ENCODE results near the gene EFCAB5.
"Not testable (repeated sequence)": the region's sequence is repeated elsewhere in the genome, so short reads cannot be mapped to it uniquely, and the experiment has no call there.

The EFCAB5 gene

DNA sequence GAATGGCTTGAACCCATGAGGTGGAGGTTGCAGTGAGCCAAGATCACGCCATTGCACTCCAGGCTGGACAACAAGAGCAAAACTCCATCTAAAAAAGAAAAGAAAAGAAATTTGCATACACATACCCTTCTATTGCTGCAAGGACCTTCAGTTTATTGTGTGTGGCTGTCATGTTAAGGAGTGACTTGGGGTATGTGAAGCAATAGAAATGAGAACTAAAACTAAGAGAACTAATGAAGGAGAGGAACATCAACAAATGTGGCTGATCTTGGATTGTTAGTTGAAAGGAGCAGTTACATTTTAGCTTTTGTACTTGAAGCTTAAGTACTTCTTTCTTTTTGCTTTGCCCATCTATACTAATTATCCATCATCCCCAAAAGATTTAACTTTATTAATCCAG, 162.5 kb downstream of the EFCAB5 start:
- no peak for DNase-seq

GRCh38 chr17:30104575-30105339, 163.3 kb downstream of the EFCAB5 start:
- DNase-seq: peak; percentile 59 to 67

DNA sequence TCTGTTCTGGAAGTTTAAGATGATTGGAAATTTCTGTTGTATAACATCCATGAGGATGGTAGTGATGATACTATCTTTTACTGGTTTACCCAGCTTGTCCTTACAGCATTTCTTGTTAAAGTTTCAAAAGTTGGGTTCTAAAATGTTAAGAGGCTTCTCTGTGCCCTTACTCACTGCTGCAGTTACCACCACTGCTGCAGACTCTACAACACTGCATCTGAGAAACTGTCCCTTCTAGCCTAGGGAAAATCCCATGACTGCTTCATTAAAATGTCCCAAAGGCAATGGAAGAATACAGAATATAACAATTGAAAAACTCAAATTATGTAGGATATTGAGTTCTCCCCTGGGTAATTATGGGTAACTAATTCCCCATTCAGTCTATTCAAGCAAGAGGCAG, 171.4 kb downstream of the EFCAB5 start:
- DNase-seq: no peak

DNA sequence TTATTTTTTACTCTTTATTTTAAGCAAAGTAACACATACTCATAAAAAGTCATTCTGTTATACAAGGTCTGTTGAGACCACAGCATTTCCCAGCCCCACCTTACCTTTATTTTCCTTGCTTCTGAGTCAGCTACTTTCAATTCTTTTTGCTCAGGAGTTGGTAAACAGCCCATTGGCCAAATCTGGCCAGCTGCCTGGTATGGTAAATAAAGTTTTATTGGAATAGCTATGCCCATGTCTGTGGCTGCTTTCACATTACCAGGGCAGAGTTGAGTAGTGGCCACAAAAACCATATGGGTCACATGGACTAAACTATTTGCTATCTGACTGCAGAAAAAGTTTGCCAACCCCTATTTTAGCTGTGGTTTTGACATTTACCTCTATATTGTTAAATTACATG, 171.8 kb downstream of the EFCAB5 start:
- no peak for DNase-seq

DNA sequence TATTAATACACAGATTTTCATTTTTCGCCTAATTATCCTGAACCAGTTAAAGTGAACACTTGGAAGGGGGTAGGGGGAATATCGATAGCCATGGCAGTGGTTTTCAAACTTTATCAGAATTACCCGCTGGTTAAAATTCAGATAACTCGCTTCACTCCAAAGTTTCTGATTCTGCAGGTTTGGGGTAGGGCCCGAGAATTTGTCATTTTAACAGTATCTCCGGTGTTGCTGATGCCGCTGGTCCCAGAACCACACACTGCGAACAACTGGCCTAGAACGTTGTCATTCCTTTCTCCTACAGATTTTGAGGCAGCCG, 174.9 kb downstream of the EFCAB5 start:
- DNase-seq: no peak

- DNase-seq: peak; percentile 91 to 94
Observed at GRCh38 chr17:30116661-30117551, 175.5 kb downstream of the EFCAB5 start, which contains the start of gene NSRP1. NSRP1 (plus strand) TSS chr17:30116816; CDS start chr17:30116844, 28 bp downstream.

DNA sequence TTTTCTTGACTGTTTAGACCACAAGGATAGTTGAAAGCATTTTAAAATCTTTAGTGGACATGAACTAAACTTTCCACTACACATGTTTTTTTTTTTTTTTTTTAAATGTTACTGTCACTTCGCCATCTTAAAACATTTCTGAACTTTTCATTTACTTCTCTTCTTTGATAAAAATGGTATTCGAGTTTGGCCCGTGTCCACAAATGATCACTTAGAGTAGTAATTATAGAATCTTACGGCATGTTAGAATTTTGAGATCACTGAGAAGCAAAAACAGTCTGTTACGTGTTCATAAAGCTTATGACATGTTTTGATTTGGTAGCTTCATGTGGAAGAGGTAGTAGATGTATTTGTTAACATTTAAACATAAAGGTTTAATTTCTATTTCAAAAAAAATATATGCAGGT, 176.2 kb downstream of the EFCAB5 start:
- no peak for DNase-seq

- DNase-seq: not testable (repeated sequence)
Observed at GRCh38 chr17:30118635-30119034, 177.2 kb downstream of the EFCAB5 start.

DNA sequence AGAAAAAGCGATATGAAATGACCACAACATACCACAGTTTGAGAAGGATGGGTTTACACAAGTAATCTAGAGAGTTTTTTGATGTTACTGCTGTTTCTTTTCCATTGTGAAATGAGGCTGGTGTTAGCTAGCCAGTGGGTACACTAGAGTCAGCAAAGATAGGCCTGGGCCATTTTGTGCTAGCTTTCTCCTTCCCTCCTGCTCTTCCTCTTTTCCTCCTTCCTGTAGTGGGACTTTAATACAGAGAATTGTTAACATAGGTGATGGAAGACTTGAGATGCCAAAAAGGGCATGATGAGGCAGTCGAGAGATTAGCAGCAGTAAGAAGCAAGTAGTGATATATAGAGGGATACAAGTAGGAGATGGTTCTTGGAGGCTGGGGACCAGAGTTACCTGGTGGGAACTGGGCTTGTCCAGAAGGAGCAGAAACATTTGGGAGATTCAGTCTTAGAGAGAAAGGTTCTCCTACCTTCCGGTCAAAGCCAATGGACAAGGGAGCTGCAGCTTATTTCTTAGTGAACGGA, 182.9 kb downstream of the EFCAB5 start:
- DNase-seq: no peak

DNA sequence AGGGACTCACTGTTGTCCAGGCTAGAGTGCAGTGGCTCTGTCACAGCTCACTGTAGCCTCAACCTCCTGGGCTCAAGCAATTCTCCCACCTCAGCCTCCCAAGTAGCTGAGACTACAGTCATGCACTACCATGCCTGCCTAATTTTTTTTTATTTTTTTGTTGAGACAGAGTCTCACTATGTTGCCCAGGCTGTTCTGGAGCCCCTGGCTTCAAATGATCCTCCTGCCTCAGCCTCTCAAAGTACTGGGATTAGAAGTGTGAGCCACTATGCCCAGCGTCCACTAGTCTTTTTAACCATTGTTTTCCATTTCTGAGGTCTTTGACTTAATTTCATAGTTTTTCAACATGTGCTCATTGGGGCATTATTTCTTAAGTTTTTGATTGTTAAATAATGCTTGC, 188.7 kb downstream of the EFCAB5 start:
- no peak for DNase-seq

- no peak for DNase-seq
Observed at GRCh38 chr17:30132615-30133014, 191.2 kb downstream of the EFCAB5 start.

GRCh38 chr17:30133197-30133596, 191.8 kb downstream of the EFCAB5 start:
- no peak for DNase-seq

GRCh38 chr17:30134551-30134950, 193.1 kb downstream of the EFCAB5 start:
- no peak for DNase-seq

GRCh38 chr17:30137158-30137557, 195.7 kb downstream of the EFCAB5 start:
- DNase-seq: no peak

DNA sequence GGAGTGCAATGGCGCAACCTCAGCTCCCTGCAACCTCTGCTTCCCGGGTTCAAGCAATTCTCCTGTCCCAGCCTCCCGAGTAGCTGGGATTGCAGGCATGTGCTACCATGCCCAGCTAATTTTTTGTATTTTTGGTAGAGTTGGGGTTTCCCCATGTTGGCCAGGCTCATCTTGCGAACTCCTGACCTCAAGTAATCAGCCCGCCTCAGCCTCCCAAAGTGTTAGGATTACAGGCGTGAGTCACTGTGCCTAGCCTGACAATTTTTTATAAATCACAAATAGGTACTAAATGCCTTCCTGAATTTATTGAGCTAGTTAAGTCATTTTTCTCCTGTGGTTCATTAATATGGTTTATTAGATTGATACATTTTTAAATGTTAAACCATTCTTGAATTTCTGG, 206.4 kb downstream of the EFCAB5 start:
- DNase-seq: not testable (repeated sequence)

GRCh38 chr17:30148376-30148775, 206.9 kb downstream of the EFCAB5 start:
- no peak for DNase-seq

GRCh38 chr17:30151471-30151870, 210.0 kb downstream of the EFCAB5 start:
- DNase-seq: no peak

GRCh38 chr17:30153463-30153862, 212.0 kb downstream of the EFCAB5 start:
- no peak for DNase-seq

GRCh38 chr17:30155389-30155788, 214.0 kb downstream of the EFCAB5 start:
- no peak for DNase-seq
